ENCODE results near the gene GPR39. TPM values are rescaled to one million over a fixed set of nuclear protein-coding genes. Genes with fewer than 3 reads are reported as not detected.
A peak's percentile ranks its signal among the peaks of the same experiment; 100 is the strongest.

Gene GPR39
- polyA plus RNA-seq, 1 donor = 9.5 TPM

GRCh38 chr2:132488491-132488890, 71.9 kb downstream of the GPR39 start:
- no peak for DNase-seq
- no peak overlapping the region for H3K27ac ChIP-seq (ENCODE audit: low read length)
- no peaks in the 10 kb centered on the region for H3K36me3 ChIP-seq (ENCODE audit: control insufficient read depth, insufficient read depth, low read length)
- no peaks in the 10 kb centered on the region for H3K4me1 ChIP-seq (ENCODE audit: control insufficient read depth, insufficient read depth, low read length)
- WGBS (ENCODE audit: insufficient coverage, low lambda C conversion rate) = 100% methylated on average over 1 of the region's 6 CpGs
- H3K4me3 ChIP-seq (ENCODE audit: low read length) = no peak overlapping the region
- no peaks in the 10 kb centered on the region for H3K27me3 ChIP-seq (ENCODE audit: control insufficient read depth, insufficient read depth, low read length)
- no peaks in the 10 kb centered on the region for H3K9me3 ChIP-seq (ENCODE audit: control insufficient read depth, low read depth, low read length)

- Histone ChIP-seq H3K4me3 (ENCODE audit: low read length) (no peak overlapping the region), H3K36me3 (ENCODE audit: control insufficient read depth, insufficient read depth, low read length) (no peaks in the 10 kb centered on the region), H3K27me3 (ENCODE audit: control insufficient read depth, insufficient read depth, low read length) (no peaks in the 10 kb centered on the region), H3K27ac (ENCODE audit: low read length) (no peak overlapping the region), H3K4me1 (ENCODE audit: control insufficient read depth, insufficient read depth, low read length) (no peaks in the 10 kb centered on the region), H3K9me3 (ENCODE audit: control insufficient read depth, low read depth, low read length) (no peaks in the 10 kb centered on the region)
- WGBS (ENCODE audit: insufficient coverage, low lambda C conversion rate) = 60% methylated on average over 1 of the region's 18 CpGs
- peak in 1 of 2 donors; percentile 29 for DNase-seq
Measured at GRCh38 chr2:132489150-132489549, 72.5 kb downstream of the GPR39 start.

- WGBS (ENCODE audit: insufficient coverage, low lambda C conversion rate) = no CpG with 5 or more reads among the region's 2 CpGs
- DNase-seq = no peak
- no peaks in the 10 kb centered on the region for H3K27me3 ChIP-seq (ENCODE audit: control insufficient read depth, insufficient read depth, low read length)
- H3K36me3 ChIP-seq (ENCODE audit: control insufficient read depth, insufficient read depth, low read length) = no peaks in the 10 kb centered on the region
- no peaks in the 10 kb centered on the region for H3K9me3 ChIP-seq (ENCODE audit: control insufficient read depth, low read depth, low read length)
- H3K27ac ChIP-seq (ENCODE audit: low read length) = no peak overlapping the region
- no peaks in the 10 kb centered on the region for H3K4me1 ChIP-seq (ENCODE audit: control insufficient read depth, insufficient read depth, low read length)
- H3K4me3 ChIP-seq (ENCODE audit: low read length) = no peak overlapping the region
Measured at GRCh38 chr2:132495881-132496280, 79.3 kb downstream of the GPR39 start.

- no peak overlapping the region for H3K27ac ChIP-seq (ENCODE audit: low read length)
- WGBS (ENCODE audit: insufficient coverage, low lambda C conversion rate) = no CpG with 5 or more reads among the region's 4 CpGs
- DNase-seq = no peak
- peaks cover 3% of the 10 kb centered on the region for H3K9me3 ChIP-seq (ENCODE audit: control insufficient read depth, low read depth, low read length)
- H3K4me3 ChIP-seq (ENCODE audit: low read length) = no peak overlapping the region
- no peaks in the 10 kb centered on the region for H3K4me1 ChIP-seq (ENCODE audit: control insufficient read depth, insufficient read depth, low read length)
- H3K36me3 ChIP-seq (ENCODE audit: control insufficient read depth, insufficient read depth, low read length) = no peaks in the 10 kb centered on the region
- H3K27me3 ChIP-seq (ENCODE audit: control insufficient read depth, insufficient read depth, low read length) = no peaks in the 10 kb centered on the region
Measured at GRCh38 chr2:132496555-132496954, 80.0 kb downstream of the GPR39 start.

GRCh38 chr2:132497591-132497990, 81.0 kb downstream of the GPR39 start:
- Histone ChIP-seq H3K27ac (ENCODE audit: low read length) (no peak overlapping the region), H3K36me3 (ENCODE audit: control insufficient read depth, insufficient read depth, low read length) (no peaks in the 10 kb centered on the region), H3K4me1 (ENCODE audit: control insufficient read depth, insufficient read depth, low read length) (no peaks in the 10 kb centered on the region), H3K9me3 (ENCODE audit: control insufficient read depth, low read depth, low read length) (peaks cover 6% of the 10 kb centered on the region), H3K27me3 (ENCODE audit: control insufficient read depth, insufficient read depth, low read length) (no peaks in the 10 kb centered on the region), H3K4me3 (ENCODE audit: low read length) (no peak overlapping the region)
- DNase-seq = no peak

GRCh38 chr2:132503701-132504100, 87.1 kb downstream of the GPR39 start:
- H3K27me3 ChIP-seq (ENCODE audit: control insufficient read depth, insufficient read depth, low read length) = no peaks in the 10 kb centered on the region
- WGBS (ENCODE audit: insufficient coverage, low lambda C conversion rate) = no CpG with 5 or more reads among the region's 1 CpG
- no peak for DNase-seq

GRCh38 chr2:132515010-132515409, 98.4 kb downstream of the GPR39 start:
- no CpG with 5 or more reads among the region's 2 CpGs for WGBS (ENCODE audit: insufficient coverage, low lambda C conversion rate)
- no peaks in the 10 kb centered on the region for H3K27me3 ChIP-seq (ENCODE audit: control insufficient read depth, insufficient read depth, low read length)
- H3K9me3 ChIP-seq (ENCODE audit: control insufficient read depth, low read depth, low read length) = no peaks in the 10 kb centered on the region
- peak; percentile 8 to 22 for DNase-seq
- H3K36me3 ChIP-seq (ENCODE audit: control insufficient read depth, insufficient read depth, low read length) = no peaks in the 10 kb centered on the region
- no peak overlapping the region for H3K4me3 ChIP-seq (ENCODE audit: low read length)
- no peaks in the 10 kb centered on the region for H3K4me1 ChIP-seq (ENCODE audit: control insufficient read depth, insufficient read depth, low read length)
- no peak overlapping the region for H3K27ac ChIP-seq (ENCODE audit: low read length)

More at GRCh38 chr2:132503701-132504100, 87.1 kb downstream of the GPR39 start:
- Histone ChIP-seq H3K27ac (ENCODE audit: low read length) (no peak overlapping the region), H3K36me3 (ENCODE audit: control insufficient read depth, insufficient read depth, low read length) (no peaks in the 10 kb centered on the region), H3K4me1 (ENCODE audit: control insufficient read depth, insufficient read depth, low read length) (no peaks in the 10 kb centered on the region), H3K9me3 (ENCODE audit: control insufficient read depth, low read depth, low read length) (peaks cover 6% of the 10 kb centered on the region), H3K4me3 (ENCODE audit: low read length) (no peak overlapping the region)

- 80% methylated on average over 1 of the region's 1 CpG for WGBS (ENCODE audit: insufficient coverage, low lambda C conversion rate)
- H3K4me1 ChIP-seq (ENCODE audit: control insufficient read depth, insufficient read depth, low read length) = no peaks in the 10 kb centered on the region
- no peaks in the 10 kb centered on the region for H3K27me3 ChIP-seq (ENCODE audit: control insufficient read depth, insufficient read depth, low read length)
Measured at GRCh38 chr2:132517386-132517785, 100.8 kb downstream of the GPR39 start.

GRCh38 chr2:132518302-132518701, 101.7 kb downstream of the GPR39 start:
- Histone ChIP-seq H3K36me3 (ENCODE audit: control insufficient read depth, insufficient read depth, low read length) (no peaks in the 10 kb centered on the region), H3K27ac (ENCODE audit: low read length) (no peak overlapping the region), H3K4me1 (ENCODE audit: control insufficient read depth, insufficient read depth, low read length) (no peaks in the 10 kb centered on the region), H3K9me3 (ENCODE audit: control insufficient read depth, low read depth, low read length) (no peaks in the 10 kb centered on the region), H3K27me3 (ENCODE audit: control insufficient read depth, insufficient read depth, low read length) (no peaks in the 10 kb centered on the region), H3K4me3 (ENCODE audit: low read length) (no peak overlapping the region)
- no CpG with 5 or more reads among the region's 4 CpGs for WGBS (ENCODE audit: insufficient coverage, low lambda C conversion rate)
- DNase-seq = no peak

More at GRCh38 chr2:132517386-132517785, 100.8 kb downstream of the GPR39 start:
- H3K27ac ChIP-seq (ENCODE audit: low read length) = no peak overlapping the region
- H3K4me3 ChIP-seq (ENCODE audit: low read length) = no peak overlapping the region
- no peaks in the 10 kb centered on the region for H3K36me3 ChIP-seq (ENCODE audit: control insufficient read depth, insufficient read depth, low read length)
- no peak for DNase-seq
- no peaks in the 10 kb centered on the region for H3K9me3 ChIP-seq (ENCODE audit: control insufficient read depth, low read depth, low read length)

GRCh38 chr2:132519566-132519965, 103.0 kb downstream of the GPR39 start:
- no peaks in the 10 kb centered on the region for H3K27me3 ChIP-seq (ENCODE audit: control insufficient read depth, insufficient read depth, low read length)
- WGBS (ENCODE audit: insufficient coverage, low lambda C conversion rate) = no CpG with 5 or more reads among the region's 3 CpGs
- no peaks in the 10 kb centered on the region for H3K4me1 ChIP-seq (ENCODE audit: control insufficient read depth, insufficient read depth, low read length)
- DNase-seq = no peak
- H3K36me3 ChIP-seq (ENCODE audit: control insufficient read depth, insufficient read depth, low read length) = no peaks in the 10 kb centered on the region
- H3K27ac ChIP-seq (ENCODE audit: low read length) = no peak overlapping the region
- H3K4me3 ChIP-seq (ENCODE audit: low read length) = no peak overlapping the region
- H3K9me3 ChIP-seq (ENCODE audit: control insufficient read depth, low read depth, low read length) = no peaks in the 10 kb centered on the region

- Histone ChIP-seq H3K27me3 (ENCODE audit: control insufficient read depth, insufficient read depth, low read length) (no peaks in the 10 kb centered on the region), H3K9me3 (ENCODE audit: control insufficient read depth, low read depth, low read length) (no peaks in the 10 kb centered on the region), H3K36me3 (ENCODE audit: control insufficient read depth, insufficient read depth, low read length) (no peaks in the 10 kb centered on the region), H3K4me1 (ENCODE audit: control insufficient read depth, insufficient read depth, low read length) (no peaks in the 10 kb centered on the region), H3K27ac (ENCODE audit: low read length) (no peak overlapping the region), H3K4me3 (ENCODE audit: low read length) (no peak overlapping the region)
- WGBS (ENCODE audit: insufficient coverage, low lambda C conversion rate) = no CpG with 5 or more reads among the region's 3 CpGs
- no peak for DNase-seq
Measured at GRCh38 chr2:132521341-132521740, 104.7 kb downstream of the GPR39 start.
